Right forelimb (tissue), 1 donor: Measurements from ENCODE around the gene KCNK4.
A peak's percentile ranks its signal among the peaks of the same experiment; 100 is the strongest.

Source experiments
- DNase-seq: peaks from one replicate; pipeline ENCODE4 v3.0.0-alpha.2; 2018

The KCNK4 gene

DNA sequence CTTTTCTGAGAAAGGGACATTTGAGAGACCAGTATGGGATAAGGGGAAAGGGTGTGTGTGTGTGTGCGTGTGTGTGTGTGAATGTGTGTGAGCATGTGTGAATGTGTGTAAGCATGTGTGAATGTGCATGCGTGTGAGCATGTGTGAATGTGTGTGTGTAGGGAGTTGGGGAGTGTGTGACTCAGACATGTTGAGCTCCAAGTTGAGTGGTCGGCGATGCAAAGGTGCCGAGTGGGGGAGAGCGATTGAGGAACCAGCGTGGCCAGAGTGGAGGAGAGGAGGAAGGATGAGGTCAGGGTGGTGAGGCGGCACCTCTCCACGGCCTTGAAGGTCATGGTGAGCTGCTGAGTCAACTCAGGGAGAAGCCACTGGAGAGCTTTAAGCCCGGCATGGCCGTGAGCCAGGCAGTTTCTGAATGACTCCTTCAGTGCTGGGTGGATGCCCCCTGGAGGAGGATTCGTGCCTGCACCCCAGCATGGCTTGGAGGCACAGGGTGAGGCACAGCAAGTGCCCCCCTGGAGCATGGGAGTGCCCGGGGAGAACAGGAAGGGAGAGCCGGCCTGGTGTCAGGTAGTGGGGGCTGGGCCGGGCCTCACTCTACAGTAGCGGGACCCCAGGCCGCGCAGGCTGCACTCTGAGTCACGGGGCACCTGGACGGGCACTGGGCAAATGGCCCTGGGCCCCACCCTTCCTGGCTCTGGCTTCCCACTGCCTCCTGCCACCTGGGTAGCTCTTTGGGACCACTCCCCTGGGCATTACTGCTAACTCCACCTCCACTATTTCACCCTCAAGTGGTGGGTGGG, 40.7 kb downstream of the KCNK4 start:
- DNase-seq, result no peak

- no peak for DNase-seq
Measured at GRCh38 chr11:64333556-64333955, 42.5 kb downstream of the KCNK4 start.

DNA sequence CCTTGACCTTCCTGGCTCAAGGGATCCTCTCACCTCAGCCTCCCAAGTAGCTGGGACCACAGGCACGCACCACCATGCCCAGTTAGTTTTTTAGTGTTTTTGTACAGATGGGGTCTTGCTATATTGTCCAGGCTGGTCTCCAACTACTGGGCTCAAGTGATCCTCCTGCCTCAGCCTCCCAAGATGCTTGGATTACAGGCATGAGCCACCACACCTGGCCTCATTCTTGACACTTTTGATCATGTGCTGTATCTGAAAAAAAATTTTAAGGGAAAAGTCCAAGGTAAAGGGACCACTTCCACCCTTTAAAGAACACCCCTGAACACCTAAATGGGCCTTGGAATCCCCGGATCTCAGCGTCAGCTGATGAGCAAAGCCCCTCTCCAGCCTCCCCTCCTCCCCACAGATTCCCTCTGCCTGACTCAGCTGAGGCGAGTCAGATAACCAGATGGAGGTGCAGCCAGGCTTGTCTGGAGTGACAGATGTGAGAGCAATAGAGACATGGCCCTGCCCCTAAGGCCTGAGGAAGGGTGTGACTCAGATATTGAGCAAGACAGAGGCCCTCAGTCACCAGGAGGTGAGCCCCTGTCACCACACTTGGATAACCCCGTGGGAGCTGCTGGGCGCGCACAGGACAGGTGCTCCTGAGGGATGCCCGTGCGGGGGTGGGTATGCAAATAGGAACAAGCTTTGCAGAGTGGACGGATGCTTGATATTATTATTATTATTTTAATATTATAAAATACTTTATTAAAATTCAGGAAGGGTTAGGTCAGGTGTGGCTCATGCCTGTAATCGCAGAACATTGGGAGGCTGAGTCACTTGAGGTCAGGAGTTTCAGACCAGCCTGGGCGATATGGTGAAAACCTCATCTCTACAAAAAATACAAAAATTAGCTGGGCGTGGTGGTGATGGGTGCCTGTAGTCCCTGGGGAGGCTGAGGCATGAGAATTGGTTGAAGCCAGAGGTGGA, 43.9 kb downstream of the KCNK4 start:
- DNase-seq, result no peak

GRCh38 chr11:64337538-64338249, 46.6 kb downstream of the KCNK4 start:
- no peak for DNase-seq

GRCh38 chr11:64338716-64339115, 47.6 kb downstream of the KCNK4 start:
- no peak for DNase-seq

GRCh38 chr11:64339286-64339685, 48.2 kb downstream of the KCNK4 start:
- DNase-seq, result no peak

DNA sequence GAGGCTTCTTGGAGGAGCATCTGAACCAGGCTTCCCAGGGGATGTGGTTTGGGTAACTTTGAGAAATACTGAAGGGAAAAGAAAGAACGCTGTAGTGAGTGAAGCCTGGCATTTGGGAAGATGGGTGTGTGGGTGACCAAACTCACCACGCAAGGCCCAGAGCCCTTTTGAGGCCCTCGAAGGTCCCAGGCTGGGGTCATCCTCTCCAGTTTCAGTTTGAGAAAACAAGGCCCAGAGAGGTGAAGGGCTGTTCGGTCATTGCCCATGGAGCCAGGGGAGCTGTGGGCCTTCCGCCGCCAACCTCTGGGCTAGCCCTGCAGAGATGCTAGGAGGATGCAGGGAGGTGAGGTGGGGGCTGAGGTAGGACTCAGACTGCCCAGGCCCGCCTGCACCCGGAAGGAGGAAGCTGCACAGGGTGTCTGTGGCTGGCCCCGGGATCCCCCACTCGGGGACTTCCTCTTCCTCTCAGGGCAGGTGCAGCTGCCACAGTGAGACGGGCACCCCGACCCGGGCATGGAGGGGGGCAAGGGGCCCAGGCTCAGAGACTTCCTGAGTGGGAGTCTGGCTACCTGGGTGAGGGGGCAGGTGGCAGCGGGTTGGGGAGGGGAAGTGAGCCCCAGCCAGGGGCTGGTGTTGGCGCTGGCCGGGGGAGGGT, 48.8 kb downstream of the KCNK4 start, which contains the start of gene CCDC88B:
TSS of gene CCDC88B (plus strand) at position 451 of the 655 bp plus-strand sequence. CDS start at position 514, 63 bp downstream.
- DNase-seq, result no peak

DNA sequence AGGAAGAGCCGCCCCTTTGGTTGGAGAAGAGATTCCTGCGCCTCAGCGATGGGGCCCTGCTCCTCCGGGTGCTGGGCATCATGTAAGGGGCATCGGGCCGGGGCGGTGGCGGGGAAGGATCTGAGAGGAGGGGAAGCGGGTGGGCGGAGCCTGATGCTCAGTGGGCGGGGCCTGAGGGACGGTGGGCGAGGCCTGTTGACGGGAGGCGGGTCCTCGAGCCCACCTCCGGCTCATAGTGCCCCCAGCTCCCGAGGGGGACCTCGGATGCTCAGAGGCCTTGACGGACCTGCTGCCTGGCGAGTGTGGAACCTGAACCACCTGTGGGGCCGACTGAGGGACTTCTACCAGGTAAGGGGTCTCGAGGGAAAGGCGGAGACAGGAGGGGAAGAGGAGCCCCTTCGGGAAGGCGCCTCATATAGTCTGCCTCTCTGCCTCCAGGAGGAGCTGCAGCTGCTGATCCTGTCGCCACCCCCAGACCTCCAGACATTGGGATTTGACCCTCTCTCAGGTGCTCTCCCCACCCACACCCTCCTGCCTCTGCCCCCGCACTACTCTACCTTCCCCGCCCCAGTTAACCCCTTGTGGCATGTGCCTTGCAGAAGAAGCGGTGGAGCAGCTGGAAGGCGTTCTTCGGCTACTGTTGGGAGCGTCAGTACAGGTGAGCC, 49.7 kb downstream of the KCNK4 start:
- DNase-seq, result no peak

GRCh38 chr11:64341429-64341828, 50.3 kb downstream of the KCNK4 start:
- DNase-seq, result no peak

GRCh38 chr11:64341851-64342791, 51.0 kb downstream of the KCNK4 start:
- DNase-seq, result peak; percentile 85

DNA sequence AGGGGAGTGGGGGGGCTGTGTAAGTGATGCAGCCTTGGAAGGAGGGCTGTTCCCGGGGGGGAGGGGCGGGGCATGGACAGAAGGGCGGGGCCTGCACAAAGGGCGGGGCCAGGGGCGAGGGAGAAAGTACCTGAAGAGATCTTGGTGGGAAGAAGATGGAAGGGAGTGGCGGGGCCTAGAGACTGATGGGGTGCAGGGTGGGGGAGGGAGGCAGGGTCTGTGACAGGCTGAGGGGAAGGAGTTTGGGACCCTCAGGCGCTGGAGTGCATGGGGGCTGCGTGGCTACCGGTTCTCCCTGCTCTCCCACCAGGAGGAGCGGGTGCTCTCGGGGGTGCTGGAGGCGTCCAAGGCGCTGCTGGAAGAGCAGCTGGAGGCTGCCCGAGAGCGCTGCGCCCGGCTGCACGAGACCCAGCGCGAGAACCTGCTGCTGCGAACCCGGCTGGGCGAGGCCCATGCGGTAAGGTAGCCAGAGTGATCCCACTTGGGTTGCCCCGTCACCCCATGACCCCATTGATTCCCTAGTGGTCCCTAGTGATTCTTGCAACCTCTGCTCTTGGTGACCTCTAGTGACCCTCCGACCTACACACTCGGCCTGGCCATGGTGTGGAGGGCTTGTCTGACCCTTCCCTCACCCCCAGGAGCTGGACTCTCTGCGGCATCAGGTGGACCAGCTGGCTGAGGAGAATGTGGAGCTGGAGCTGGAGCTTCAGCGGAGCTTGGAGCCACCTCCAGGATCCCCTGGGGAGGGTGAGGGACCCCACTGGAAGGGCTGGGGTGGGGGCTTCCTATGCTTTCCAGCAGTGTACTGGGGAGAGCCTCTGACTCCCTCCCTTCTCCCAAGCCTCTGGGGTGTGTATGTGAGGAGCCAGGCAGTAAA, 52.0 kb downstream of the KCNK4 start:
- DNase-seq, result no peak

DNA sequence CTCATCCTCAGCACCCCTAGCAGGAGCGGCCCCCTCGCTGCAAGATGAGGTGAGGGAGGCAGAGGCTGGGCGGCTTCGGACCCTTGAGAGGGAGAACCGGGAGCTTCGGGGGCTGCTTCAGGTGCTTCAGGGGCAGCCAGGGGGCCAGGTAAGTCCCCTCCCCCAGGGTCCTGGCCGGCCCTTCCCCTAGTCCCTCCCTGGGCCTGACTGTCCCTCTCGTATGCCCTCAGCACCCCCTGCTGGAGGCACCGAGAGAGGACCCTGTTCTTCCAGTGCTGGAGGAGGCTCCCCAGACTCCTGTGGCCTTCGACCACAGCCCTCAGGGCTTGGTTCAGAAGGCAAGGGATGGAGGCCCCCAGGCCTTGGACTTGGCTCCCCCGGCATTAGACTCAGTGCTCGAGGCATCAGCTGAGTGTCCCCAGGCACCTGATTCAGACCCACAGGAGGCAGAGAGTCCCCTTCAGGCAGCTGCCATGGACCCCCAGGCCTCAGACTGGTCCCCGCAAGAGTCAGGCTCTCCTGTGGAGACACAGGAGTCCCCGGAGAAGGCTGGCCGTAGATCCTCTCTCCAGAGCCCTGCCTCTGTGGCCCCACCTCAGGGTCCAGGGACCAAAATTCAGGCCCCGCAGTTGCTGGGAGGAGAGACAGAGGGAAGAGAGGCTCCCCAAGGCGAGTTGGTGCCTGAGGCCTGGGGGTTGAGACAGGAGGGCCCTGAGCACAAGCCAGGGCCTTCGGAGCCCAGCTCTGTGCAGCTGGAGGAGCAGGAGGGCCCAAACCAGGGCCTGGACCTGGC, 52.9 kb downstream of the KCNK4 start:
- no peak for DNase-seq

- DNase-seq, result no peak
Measured at GRCh38 chr11:64344787-64345186, 53.7 kb downstream of the KCNK4 start.

DNA sequence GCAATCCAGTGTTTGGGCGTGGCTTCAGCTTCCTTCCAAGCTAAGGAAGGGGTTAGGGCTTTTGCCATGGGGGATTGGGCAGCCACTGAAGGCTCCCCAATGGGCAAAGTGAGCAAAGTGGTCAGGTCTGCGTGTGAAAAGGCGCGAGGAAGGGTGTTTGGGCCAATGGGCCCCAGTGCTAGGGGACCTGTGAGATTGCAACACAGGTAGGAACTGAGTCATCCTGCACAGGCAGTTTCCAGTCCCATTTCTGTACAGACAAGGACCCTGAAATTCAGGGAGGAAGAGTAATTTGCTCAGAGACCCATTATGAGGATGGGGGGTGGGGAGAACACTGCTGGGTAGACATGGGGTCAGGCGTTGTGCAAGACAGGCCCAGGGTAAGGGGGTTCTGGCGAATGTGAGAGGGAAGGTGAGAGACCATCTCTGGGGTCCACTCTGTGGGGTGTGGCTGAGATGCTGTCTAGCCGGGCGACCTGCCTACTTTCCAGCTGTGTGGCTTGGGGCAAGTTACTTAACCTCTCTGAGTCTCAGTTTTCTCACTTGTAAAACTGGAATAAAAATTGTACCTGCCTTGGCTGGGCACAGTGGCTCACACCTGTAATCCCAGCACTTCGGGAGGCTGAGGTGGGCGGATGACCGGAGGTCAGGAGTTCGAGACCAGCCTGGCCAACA, 56.2 kb downstream of the KCNK4 start:
- no peak for DNase-seq

GRCh38 chr11:64348383-64349024, 57.4 kb downstream of the KCNK4 start:
- no peak for DNase-seq

DNA sequence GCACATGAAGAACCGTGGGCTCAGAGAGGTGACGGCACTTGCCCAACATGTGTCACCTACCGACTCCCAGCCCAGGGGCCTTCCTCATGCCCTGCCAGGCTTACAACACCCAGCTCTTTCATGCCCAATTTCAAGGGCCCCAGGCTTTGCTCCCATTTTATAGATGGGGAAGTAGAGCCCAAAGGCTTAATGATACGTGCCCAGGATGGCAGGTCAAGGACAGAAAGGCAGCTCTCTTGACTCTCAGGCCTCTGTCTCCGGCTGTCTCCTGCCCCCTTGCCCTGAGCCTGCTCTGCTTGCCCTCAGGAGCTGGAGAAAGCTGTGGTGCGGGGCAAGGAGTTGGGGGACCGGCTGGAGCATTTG, 57.9 kb downstream of the KCNK4 start:
- no peak for DNase-seq

- no peak for DNase-seq
Measured at GRCh38 chr11:64349404-64349803, 58.3 kb downstream of the KCNK4 start.
